Measurements from ENCODE around the gene ATXN1. TPM values are rescaled to one million over a fixed set of nuclear protein-coding genes. Genes with fewer than 3 reads are reported as not detected.
A peak's percentile ranks its signal among the peaks of the same experiment; 100 is the strongest.

The ATXN1 gene
- total and polyA plus RNA-seq, 2 of the 13 experiments (the other 11 are each of a cell fraction or from before 2014, with no cell fraction given), result 20.7 to 39.5 TPM

GRCh38 chr6:16576451-16577368 lies 184.6 kb downstream of the ATXN1 start:
- ChIA-PET POLR2A (interaction anchor here (1.0 kb wide), 1 partner anchor 153 kb away, joined by 3 read pairs; no protein-coding TSS in a partner anchor), CTCF (ENCODE audit: low intra/inter-chr PET ratio, low total read pairs) (no interaction called here)
- no peak overlapping the region for H3K4me3 ChIP-seq (replicated peaks in 1 of 3; ENCODE audit: insufficient read depth in 1 of 3, low read depth in 2 of 3, low read length in 3 of 3)
- no peak overlapping the region for H3K27ac ChIP-seq (ENCODE audit: extremely low read length, insufficient read depth, low read length)
- intact Hi-C loops (cut with micrococcal nuclease; ENCODE audit: unreplicated experiment) (no loop called here), in situ Hi-C loops (cut with HindIII; ENCODE audit: extremely low pct_ligation_motif_present, low pct_unique_long_range_greater_than_20kb) (no loop called here)
- H3K4me2 ChIP-seq (ENCODE audit: low read depth, low read length), result no peak overlapping the region
- peaks cover 35% of the 10 kb centered on the region for H3K4me1 ChIP-seq (ENCODE audit: insufficient read depth, low read length)
- peaks cover 0 to 4% of the 10 kb centered on the region in 2 experiments; a peak in 4 of 5 replicates for H3K36me3 ChIP-seq (replicated peaks in 1 of 2; ENCODE audit: control insufficient read depth in 1 of 2, insufficient read depth in 2 of 2, low read length in 2 of 2)
- no TSS peak for BruUV-seq (replicated peaks)
- H3K9me3 ChIP-seq (ENCODE audit: low read length), result no peaks in the 10 kb centered on the region
- FAIRE-seq, result no peak
- peak; percentile 33; the same call in 2 of the 3 replicates for ATAC-seq
- no peak overlapping the region for H2AFZ ChIP-seq (ENCODE audit: low read length)
- H3K27me3 ChIP-seq (ENCODE audit: control insufficient read depth in 1 of 2, insufficient read depth in 2 of 2, low read length in 2 of 2), result no peaks in the 10 kb centered on the region
- WGBS (ENCODE audit: low lambda C conversion rate), result 91% methylated on average over 9 of the region's 9 CpGs
- no peak overlapping the region for H3K9ac ChIP-seq (ENCODE audit: insufficient read depth, low read depth, low read length)
- H4K20me1 ChIP-seq (ENCODE audit: insufficient read depth, low read length), result no peaks in the 10 kb centered on the region
- H3K79me2 ChIP-seq (ENCODE audit: insufficient read depth, low read length), result no peaks in the 10 kb centered on the region
- peak; percentile 65 for DNase-seq (ENCODE audit: low spot score)
- TF ChIP-seq STAT6 (CRISPR knock-in tag; IDR thresholded peaks at IDR 0.05; ENCODE audit: borderline replicate concordance), result no peak
- TF ChIP-seq ARID5B (CRISPR knock-in tag; IDR thresholded peaks at IDR 0.05), result peak; percentile 44
- TF ChIP-seq ZNF646 (CRISPR knock-in tag; IDR thresholded peaks at IDR 0.05), result no peak
- TF ChIP-seq FOXA1 (IDR thresholded peaks at IDR 0.05), result peak; percentile 40; the same call in 1 of the 2 replicates
- TF ChIP-seq FOXA1 (CRISPR knock-in tag; IDR thresholded peaks at IDR 0.05), result no peak
- TF ChIP-seq ZNF660 (CRISPR knock-in tag; IDR thresholded peaks at IDR 0.05; ENCODE audit: borderline replicate concordance, low read depth), result no peak
- TF ChIP-seq ATF7 (IDR thresholded peaks at IDR 0.05), result peak; percentile 19; the same call in 1 of the 2 replicates
- no peak for TF ChIP-seq ATF7 (CRISPR knock-in tag; IDR thresholded peaks at IDR 0.05)
- no peak for TF ChIP-seq ZBTB7B (CRISPR knock-in tag; IDR thresholded peaks at IDR 0.05)
